A673 (cell line): ENCODE measurements around the gene GALNS.

Source experiments
- EZH2 ChIP-seq: fragments of 200-600 bp; sonication (generic); IDR thresholded peaks from 2 replicates; pipeline ENCODE4 v1.6.1; 2017; ENCODE audit warnings: borderline replicate concordance, low read depth, mild to moderate bottlenecking, mixed read lengths, antibody characterized with exemption, low read length; ENCODE audit not compliant: poor library complexity, severe bottlenecking
- TF ChIP-seq, protein P1 (sequence below): fragments of 300-800, 200-600 bp; sonication (generic); conservative IDR thresholded peaks from 2 replicates; pipeline ENCODE4 v1.5.1; 2017; ENCODE audit warnings: low read depth, mild to moderate bottlenecking, antibody characterized with exemption, low read length, moderate library complexity, mixed read lengths

DNA sequence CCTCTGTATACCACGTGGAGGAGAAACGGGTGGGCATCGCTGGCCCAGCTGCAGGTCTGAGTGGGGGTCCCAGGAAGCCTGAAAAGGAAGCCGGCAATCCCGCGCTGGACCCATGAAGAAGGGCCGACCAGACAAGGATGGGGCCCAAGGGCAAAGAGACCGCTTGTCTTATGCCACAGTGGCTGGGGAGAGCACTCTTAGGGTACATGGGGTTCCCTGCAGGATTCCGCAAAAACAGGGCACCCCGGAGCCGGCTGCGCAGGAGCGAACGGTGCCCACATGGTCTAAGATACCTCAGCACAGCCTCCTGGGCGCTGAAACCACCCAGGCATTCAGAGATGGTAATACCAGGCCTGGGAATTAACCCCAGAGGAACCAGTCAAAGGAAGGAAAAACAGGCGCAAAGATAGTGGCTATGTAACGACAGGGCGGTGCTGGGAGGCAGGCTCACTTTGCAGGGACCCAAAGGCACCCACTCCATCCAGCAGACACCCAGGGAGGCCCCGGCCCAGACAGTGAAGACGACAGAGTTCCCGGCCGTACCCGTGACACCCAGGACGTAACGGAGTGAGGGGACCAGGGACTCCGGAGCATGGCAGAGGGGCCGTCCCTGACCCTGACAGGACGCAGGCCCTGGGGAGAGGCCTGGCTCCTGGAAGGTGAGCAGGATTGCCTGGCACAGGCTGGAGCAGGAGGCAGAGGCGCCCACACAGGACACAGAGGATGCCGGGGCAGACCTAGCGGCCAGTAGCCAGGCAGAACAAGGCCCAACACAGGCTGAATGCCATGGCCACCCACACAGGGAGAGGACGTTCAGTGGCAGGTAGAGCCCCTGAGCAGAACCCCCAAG, 82.0 kb downstream of the GALNS start:
- TF ChIP-seq, protein P1, sequence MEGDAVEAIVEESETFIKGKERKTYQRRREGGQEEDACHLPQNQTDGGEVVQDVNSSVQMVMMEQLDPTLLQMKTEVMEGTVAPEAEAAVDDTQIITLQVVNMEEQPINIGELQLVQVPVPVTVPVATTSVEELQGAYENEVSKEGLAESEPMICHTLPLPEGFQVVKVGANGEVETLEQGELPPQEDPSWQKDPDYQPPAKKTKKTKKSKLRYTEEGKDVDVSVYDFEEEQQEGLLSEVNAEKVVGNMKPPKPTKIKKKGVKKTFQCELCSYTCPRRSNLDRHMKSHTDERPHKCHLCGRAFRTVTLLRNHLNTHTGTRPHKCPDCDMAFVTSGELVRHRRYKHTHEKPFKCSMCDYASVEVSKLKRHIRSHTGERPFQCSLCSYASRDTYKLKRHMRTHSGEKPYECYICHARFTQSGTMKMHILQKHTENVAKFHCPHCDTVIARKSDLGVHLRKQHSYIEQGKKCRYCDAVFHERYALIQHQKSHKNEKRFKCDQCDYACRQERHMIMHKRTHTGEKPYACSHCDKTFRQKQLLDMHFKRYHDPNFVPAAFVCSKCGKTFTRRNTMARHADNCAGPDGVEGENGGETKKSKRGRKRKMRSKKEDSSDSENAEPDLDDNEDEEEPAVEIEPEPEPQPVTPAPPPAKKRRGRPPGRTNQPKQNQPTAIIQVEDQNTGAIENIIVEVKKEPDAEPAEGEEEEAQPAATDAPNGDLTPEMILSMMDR, result no peak
- no peak for TF ChIP-seq EZH2
